HuH-7 (cell line): ENCODE results near the gene TRIM44.

Experiments used
- DNase-seq: peaks from one replicate; pipeline ENCODE4 v3.0.0; 2011; ENCODE audit warnings: low spot score

The TRIM44 gene

DNA sequence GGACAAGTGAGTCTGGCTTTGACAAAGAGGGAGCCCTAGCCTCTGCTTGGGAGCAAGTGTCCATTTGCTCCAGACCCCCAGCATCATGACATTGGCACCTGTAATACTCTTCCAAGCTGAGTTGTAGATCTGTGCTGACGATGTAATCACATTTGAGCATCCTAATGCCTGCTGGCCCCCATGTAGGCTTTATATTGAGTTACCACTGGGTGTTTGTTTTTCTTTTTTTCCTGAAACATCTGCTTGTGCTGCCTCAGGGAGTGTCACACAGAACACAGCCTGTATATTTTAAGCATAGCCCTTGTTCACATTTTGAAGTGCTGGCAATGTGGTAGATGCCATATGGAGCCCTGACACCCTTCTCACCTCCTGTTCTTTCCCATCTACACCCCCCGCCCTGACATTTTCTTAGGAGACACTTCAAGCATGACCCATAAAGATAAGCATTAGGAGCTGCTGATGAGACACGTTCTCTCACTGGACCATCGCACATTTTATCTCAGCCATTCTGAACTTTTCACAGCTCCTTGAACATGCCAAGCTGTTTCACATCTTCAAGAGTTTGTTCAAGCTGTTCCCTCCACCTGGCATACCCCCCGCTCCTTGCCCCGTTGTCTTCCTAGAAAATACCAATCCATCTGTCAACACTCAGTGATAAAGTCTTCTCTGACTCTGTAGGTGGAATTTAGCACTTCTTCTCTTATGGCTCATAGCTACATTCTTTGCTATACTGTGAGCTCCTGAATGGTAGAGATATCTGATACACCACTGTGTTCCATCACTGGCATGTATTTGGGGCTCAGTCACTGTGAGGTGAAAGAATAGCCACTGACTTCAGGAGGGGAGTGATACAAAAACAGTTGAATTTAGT is 128.7 kb downstream of the TRIM44 start:
- no peak for DNase-seq

DNA sequence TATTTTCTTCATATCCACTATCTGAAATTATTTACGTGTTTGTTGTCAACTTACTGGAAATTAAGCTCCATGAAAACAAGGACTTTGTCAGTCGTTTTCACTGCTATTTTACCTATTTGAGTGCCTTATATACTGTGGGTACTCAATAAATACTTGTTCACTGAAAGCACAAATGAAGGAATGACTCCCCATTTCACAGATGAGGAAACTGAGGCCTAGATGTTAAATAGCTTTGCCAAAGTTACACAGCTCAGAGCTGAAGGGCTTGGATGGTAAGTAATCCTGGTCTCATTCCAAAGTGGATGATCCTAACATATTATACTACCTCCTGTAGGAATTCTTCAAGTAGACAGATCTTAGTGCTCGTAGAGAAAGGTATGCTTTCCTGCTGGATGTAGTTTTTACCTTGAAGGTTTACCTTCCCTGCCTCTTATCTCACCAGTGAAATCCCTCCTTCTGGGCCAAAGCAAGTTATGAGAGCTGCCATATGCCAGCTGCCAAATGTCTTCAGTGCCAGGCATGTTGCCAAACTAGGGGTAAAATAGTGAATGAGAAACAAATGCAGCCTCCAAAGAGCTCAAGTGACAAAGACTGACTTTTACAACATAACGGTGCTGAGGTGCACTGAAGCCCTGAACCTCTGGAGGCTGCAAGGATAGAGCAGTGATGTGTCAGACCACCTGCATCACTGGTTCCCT is 129.7 kb downstream of the TRIM44 start:
- no peak for DNase-seq

DNA sequence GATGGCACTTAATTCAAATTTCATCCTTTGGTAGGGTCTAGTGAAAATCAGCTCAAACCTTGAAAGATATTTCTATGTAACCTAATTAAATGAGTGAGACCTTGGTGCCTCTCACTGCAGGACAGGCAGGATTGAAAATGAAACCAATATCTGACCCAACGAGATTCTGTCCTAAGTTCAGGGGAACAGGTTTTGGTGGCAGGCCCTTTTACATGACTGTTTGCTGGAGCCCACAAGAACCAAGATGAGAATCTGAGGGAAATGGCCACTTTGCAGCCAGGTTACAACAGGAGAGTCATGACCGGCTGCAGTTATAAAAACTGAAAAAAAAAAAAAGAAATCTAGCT is 130.2 kb downstream of the TRIM44 start:
- no peak for DNase-seq

DNA sequence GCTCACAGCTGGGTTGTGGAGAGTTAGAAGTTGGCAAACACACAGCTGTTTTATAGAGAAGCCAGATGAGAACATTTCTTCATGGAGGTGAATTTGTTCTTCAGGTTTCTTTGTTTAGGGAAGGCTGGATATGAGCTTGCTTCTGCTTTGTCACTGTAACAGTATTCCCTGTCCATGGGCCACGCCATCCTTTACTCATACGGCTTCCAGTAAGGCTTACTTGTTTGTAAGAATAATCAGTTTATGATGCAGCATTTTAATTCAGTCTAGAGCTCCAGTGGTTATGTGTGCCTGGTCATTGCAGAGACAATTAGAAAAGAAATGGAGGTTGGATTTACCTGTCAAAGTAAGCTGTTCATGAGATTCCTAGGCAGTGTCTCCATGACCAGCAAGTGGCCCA is 131.8 kb downstream of the TRIM44 start:
- no peak for DNase-seq

DNA sequence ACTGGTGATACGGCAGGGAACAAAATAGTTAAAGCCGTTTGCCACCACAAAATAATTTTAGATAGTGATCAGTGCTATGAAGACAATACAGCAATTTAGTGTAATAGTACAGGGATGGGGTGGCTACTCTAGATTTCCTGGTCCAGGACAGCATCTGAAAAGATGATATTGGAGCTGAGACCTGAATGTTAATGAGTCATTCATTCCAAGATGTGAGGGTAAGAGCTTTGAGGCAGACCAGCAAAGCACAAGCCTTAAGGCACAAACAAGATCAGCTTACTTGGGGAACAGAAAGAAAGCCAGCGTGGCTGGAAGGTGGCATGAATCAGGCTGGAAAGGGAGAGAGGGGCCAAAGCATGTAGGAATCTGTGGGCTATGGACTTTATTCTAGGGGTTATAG is 132.3 kb downstream of the TRIM44 start:
- no peak for DNase-seq

DNA sequence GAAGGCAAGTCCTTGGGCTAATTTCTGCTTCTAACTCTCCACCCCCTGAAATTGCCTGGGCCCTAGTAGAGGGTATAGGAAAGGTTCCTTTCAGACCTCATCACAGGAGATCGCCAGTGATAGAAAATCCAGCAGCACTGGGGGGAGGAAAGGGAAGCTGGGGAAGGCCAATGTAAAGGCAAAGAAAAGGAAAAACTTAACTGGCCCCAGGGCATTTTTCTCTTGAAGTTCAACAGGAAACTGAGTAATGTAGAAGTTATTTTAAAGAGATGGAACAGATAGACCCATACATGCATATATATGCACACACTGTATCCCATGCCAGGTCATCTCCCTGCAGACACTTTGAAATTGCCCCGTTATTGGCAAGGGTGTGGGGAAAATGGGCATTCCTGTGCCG is 134.0 kb downstream of the TRIM44 start:
- DNase-seq, result no peak

DNA sequence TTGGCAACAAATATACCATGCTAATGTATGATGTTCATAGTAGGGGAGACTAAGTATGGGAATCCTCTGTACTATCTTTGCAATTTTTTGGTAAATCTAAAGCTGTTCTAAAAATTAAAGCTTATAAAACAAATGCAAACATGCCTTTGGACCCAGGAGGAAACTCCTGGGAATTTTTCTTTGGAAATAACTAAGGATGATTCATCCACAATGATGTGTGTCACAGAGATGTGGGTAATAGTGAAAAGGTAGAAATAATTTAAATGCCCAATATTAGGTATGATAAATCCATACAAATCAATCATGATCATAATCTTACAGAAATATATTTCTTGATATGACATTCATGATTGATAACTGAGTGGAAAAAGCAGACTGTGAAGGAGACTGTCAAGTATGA is 135.8 kb downstream of the TRIM44 start:
- DNase-seq, result no peak

DNA sequence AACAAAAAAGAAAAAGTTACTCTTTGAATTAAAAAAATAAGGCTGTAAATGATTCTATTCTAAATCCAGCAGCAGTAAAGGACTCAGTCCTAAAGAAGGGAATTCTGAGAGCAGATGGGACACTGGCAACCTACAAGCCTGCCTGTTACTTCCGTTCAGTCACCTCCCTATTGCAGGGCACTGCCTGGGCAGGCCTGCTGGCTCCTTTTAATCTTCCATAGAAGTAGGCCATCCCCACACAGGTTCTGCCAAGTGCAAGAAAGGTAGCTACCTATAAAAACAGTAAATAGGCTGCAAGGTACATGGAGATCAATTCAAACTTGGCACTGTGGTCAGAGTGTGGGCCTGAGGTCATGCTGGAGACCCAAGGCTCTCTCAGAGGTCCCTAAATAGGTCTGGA is 136.4 kb downstream of the TRIM44 start:
- DNase-seq, result no peak

DNA sequence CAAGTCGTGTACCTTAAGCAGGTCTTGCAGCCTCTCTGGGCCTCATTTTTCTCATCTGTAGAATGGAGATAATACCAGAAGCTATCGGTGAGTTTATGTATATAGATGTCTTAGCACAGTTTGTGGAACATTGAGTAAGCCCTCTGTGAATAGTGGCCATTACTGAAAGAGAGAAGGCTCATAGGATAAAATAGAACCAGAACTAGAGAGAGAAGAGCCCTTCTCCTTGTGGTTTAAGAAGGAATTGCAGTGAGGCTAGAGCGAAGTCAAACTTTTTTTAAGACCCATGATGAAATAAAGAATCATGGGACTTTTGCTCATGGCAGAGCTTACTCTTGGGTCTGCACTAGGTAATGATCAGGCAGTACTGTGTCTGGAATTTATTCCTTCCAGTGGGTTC is 137.1 kb downstream of the TRIM44 start:
- DNase-seq, result no peak

DNA sequence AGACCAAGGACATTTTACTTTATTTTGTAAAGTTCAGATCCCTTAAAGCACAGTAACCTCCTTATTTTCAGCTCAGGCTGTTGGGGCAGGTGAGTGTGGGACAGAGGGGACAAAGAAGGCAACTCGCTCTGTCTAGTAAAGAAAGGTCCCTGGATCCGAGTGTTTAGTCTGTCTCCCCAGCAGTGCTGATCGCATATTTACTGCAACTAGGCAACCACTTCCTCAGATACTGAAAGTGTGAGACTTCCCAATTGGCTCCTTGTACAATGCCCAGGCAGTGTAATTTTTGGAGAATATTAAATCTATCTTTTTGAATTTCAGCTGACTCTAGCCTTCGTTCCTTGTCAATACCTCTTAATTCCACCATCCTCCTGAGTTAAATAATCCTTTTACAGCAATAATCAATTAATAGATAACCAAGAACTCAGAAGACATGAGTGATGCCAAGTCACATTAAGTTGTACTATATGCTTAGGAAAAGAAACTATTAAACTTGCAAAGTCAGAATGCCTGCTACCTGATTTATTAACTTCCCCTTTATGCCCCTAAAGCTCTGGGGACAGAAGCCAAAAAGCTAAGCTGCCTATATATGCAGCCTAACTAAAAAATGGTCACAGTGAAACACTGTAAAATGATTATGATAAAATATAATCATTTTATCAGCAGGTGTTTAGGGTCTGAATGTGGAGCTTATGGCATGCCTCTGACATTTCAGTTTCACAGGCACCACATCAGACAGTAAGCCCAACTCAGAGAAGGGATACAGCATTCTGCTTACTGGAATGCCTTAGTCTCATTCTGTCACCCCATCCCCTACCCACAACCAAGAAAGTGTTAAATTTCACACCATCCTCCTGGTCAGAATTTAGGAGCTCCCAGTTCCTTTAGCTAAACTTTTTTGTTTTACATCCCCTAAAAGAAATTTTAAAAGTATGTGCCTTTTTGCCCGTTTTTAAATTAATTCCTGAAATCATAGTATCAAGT is 138.7 kb downstream of the TRIM44 start:
- DNase-seq, result no peak

DNA sequence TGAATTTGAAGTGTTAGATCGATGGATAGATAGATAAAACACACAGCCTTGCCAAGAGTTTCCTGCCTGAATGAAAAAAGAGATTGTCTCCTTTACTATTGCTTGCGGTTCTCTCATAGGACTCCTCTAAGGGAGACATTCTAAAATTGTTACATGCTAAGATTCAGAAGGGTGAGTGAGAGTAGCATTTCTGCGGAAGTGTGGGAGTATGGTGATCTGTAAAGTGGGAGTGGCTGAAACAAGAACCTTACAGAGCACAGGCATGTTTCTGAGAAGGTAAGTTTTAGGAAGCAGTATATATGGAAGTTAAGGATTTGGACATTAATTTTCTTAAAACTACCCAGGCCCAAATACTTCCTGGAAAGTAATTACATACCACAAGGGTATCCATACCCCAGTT is 139.6 kb downstream of the TRIM44 start:
- DNase-seq, result no peak

DNA sequence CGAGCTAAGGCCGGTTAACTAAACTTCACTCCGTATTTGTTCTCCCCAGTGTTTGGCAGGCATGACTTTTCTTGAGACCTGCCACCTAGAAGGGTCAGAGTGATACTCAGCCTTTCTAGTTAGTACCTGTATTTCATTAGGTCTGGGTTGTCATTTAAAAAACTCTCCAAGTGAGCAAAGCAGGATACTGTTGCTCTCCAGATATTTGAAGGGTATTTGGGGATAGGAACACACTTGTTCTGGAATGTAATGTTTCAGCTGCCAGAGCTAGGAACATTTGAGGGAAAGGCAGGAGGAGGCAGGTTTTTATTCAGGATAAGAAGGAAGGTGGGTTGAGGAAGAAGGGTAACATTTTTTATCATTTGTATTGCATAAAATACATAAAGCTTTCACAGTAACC is 140.1 kb downstream of the TRIM44 start:
- no peak for DNase-seq

DNA sequence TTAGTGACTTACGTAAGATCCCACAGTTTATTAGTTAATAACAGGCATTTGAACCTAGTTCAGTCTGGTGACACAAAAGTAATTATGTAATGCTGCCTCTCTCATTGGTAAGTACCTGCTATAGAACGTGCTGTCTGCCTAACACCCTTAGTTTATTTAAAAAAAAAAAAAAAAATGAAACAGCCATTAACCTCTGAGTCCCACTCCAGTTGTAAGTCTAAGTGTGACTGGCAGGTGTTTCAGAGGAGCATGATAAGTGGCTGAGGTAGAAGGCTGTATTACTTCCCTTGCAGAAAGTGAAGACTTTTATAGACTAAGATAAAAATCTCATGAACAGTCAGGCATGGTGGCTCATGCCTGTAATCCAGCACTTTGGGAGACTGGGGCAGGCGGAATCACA is 140.5 kb downstream of the TRIM44 start:
- DNase-seq, result no peak

DNA sequence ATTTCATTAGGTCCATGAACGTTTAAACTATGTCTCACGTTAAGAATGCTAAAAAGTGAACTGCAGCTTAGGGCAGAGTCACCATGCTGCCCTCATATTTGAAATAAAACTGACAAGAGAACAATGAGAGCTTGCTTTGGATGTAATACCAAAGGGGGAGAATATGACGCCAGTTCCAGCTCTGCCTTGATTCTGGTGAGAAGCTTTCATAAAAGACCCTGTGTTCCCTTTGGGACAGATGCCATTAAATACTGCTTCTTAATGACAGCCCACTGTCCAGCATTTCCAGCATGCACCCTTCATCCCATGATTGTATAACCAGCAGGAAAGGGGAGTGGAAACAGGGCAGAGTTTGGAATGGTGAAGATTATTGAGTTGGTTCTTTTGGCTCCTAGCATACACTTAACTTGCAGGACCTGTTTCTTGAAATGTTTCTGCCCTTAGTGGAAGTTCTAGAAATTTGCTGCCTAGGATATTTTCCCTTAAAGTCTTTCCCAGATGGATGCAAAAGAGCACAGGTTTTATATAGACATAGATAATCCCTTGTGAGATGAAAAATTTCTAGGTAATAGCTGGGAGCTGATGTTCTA is 142.0 kb downstream of the TRIM44 start:
- DNase-seq, result no peak

DNA sequence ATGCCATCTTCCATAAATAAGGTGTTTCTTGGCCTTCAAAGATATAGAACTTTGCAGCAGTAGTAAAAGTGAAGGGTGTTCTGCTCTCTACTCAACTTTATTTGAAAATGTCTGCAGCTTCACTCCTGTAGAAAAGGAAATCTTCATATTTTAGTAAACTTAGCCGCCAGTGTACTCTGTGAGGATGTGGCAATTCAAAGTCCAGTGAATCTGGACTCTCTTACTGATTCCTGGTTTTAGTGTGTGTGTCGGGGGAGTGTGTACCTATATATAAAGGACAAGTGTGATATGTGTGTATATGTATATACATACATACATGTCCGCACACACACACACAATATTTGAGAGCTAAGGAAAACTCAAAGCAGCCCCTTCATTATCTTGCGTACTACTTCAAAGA is 147.0 kb downstream of the TRIM44 start:
- no peak for DNase-seq

DNA sequence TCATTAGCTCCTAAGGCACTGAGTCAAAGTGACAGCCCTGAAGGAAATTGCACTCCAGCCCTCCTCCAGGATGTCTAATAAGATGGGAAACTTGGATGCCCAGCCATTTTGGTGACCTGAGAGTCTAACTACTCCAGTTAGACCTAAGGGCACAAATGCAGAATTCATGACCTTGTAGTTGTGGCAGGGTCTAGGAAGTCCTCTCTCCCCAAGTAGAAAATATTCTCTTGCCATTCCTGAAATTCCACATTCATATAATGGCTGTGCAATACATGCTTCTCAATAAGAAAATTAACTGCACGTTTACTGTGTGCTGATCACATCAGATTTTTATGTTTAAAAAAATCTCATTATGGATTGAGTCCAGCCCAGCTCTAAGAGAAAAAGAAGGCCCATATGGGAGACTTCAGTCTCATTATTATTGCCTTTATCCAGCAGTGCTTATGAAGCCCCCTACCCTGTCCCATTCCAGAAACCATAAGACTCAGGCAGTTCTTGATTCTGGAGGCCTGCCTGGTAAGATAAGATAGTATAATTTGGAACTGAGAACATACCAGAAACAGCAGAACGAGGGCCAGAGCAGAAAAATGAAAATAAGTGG is 147.6 kb downstream of the TRIM44 start:
- DNase-seq, result no peak

DNA sequence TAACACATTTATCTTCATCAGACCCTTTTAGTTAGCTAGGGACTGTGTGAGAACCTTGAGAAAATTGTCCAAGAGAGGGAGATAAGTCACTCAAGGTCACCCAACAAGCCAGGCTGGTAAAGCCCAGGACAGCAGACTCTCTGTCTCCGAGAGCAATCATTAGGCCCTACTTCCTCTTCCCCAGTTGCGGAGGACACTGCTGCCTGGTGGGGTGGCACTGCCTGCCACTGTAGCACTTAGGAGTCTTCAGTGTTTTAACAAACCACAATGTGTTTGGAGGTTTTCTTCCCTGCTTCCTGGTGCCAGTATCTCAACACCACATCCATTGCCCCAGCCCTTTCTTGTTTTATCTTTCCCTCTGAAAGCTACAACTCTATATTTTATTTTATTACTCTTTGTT is 149.2 kb downstream of the TRIM44 start:
- no peak for DNase-seq

DNA sequence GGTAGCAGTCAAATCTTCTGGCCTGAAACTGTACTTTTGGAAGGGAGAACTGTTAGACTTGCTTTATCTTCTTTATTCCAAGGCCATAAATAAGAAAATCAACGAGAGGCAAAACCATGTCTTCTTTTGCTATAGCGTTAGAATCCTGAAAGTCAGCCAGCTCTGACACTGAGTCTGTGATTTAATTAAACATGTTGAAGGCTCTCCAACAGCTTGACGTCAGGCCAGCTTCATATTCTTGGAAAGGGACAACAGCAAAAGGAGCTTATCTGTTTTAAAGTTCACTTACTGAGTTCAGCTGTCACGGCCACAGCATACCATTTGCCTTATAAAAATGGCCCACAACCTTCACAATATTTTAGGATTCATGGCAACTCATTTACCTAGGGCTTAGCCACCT is 150.3 kb downstream of the TRIM44 start:
- no peak for DNase-seq

DNA sequence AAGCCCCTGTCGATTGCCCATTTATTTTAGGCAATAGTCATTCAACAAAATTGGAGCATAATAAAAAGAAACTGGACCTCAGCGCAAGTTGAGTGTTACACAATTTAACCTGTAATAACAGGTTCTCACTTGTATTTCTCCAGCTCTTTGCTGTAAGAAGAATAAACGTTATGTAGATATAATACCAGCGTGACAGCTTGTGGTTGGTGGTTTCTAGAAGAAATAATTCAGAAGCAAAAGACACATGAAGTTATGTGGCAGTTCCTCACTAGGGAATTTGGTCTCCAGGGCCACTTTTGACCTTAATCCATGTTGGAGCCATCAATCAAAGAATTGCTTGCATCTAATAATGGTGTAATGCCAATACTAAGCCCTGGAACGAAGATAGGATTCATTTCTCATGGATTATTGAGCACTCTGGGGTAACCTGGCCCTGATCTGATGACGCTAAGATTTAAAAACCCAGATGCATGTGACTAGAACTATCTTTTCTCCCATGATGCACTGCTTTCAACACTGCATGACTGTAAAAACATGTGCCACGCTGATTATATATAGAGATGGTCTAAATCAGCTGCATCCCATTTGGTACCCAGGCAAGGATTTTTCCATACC is 151.6 kb downstream of the TRIM44 start:
- no peak for DNase-seq

DNA sequence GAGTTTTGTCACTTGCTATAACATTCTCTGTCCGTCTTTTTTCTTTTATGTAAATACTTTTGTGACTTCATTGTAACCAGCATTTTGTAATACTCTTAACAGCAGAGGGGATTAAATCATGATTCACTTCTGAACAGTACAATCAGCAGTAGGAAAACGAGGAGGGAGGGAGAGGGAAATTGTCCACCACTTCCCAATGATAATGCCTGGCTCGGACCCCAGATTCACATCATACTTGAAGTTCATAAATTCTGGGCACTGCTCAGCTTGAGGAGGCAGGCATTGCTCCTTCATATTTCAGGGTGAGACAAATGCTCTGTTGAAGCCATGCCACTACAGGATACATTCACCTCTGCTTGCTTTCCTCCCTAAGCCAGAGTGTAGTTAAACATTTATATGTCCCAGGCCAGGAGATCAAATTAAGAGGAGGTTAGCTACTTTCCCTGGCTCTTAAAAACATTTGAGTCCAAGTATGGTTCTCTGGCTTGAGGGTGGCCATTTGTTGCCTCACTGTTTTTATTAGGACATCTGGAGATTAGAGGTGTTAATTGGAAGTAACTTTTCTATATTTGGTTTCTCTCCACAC is 152.2 kb downstream of the TRIM44 start:
- no peak for DNase-seq
